ENCODE measurements around the gene AHDC1.

The AHDC1 gene

GRCh38 chr1:27531959-27532685 lies 71.8 kb downstream of the AHDC1 start:
- Histone ChIP-seq H3K4me3 (ENCODE audit: low read depth, low read length) (no peak overlapping the region), H2AFZ (ENCODE audit: low read length, unreplicated experiment) (no peak overlapping the region), H3K36me3 (ENCODE audit: insufficient read depth, low read length) (no peaks in the 10 kb centered on the region; the same call in 1 of the 2 replicates), H3K27me3 (ENCODE audit: insufficient read depth, low read length) (no peaks in the 10 kb centered on the region), H3K27ac (ENCODE audit: low read depth, low read length) (no peak overlapping the region), H3K4me1 (ENCODE audit: control insufficient read depth, insufficient read depth, low read length, unreplicated experiment) (peaks cover 22% of the 10 kb centered on the region), H3K79me2 (ENCODE audit: control insufficient read depth, insufficient read depth, low read length, unreplicated experiment) (peaks cover 8% of the 10 kb centered on the region)

GRCh38 chr1:27530192-27530591 lies 73.8 kb downstream of the AHDC1 start:
- Histone ChIP-seq H3K79me2 (ENCODE audit: control insufficient read depth, insufficient read depth, low read length, unreplicated experiment) (no peaks in the 10 kb centered on the region), H3K36me3 (ENCODE audit: insufficient read depth, low read length) (no peaks in the 10 kb centered on the region; the same call in 1 of the 2 replicates), H3K27ac (ENCODE audit: low read depth, low read length) (no peak overlapping the region), H3K4me1 (ENCODE audit: control insufficient read depth, insufficient read depth, low read length, unreplicated experiment) (peaks cover 27% of the 10 kb centered on the region), H3K4me3 (ENCODE audit: low read depth, low read length) (no peak overlapping the region), H2AFZ (ENCODE audit: low read length, unreplicated experiment) (no peak overlapping the region), H3K27me3 (ENCODE audit: insufficient read depth, low read length) (no peaks in the 10 kb centered on the region)

- Histone ChIP-seq H3K79me2 (ENCODE audit: control insufficient read depth, insufficient read depth, low read length, unreplicated experiment) (no peaks in the 10 kb centered on the region), H3K27ac (ENCODE audit: low read depth, low read length) (peak overlapping the region; percentile 1; the same call in 1 of the 2 replicates), H3K36me3 (ENCODE audit: insufficient read depth, low read length) (no peaks in the 10 kb centered on the region; the same call in 1 of the 2 replicates), H2AFZ (ENCODE audit: low read length, unreplicated experiment) (no peak overlapping the region), H3K4me3 (ENCODE audit: low read depth, low read length) (no peak overlapping the region), H3K27me3 (ENCODE audit: insufficient read depth, low read length) (no peaks in the 10 kb centered on the region), H3K4me1 (ENCODE audit: control insufficient read depth, insufficient read depth, low read length, unreplicated experiment) (peaks cover 30% of the 10 kb centered on the region)
Observed at GRCh38 chr1:27529704-27530018, 74.3 kb downstream of the AHDC1 start.

- H3K27me3 ChIP-seq (ENCODE audit: insufficient read depth, low read length): no peaks in the 10 kb centered on the region
- peak overlapping the region; percentile 1; the same call in 1 of the 2 replicates for H3K27ac ChIP-seq (ENCODE audit: low read depth, low read length)
- no peak overlapping the region for H2AFZ ChIP-seq (ENCODE audit: low read length, unreplicated experiment)
- no peaks in the 10 kb centered on the region for H3K79me2 ChIP-seq (ENCODE audit: control insufficient read depth, insufficient read depth, low read length, unreplicated experiment)
- H3K36me3 ChIP-seq (ENCODE audit: insufficient read depth, low read length): no peaks in the 10 kb centered on the region; the same call in 1 of the 2 replicates
- H3K4me3 ChIP-seq (ENCODE audit: low read depth, low read length): no peak overlapping the region
- H3K4me1 ChIP-seq (ENCODE audit: control insufficient read depth, insufficient read depth, low read length, unreplicated experiment): peaks cover 30% of the 10 kb centered on the region
Observed at GRCh38 chr1:27528818-27529703, 74.9 kb downstream of the AHDC1 start.

GRCh38 chr1:27527890-27528817 lies 75.8 kb downstream of the AHDC1 start:
- H3K79me2 ChIP-seq (ENCODE audit: control insufficient read depth, insufficient read depth, low read length, unreplicated experiment): no peaks in the 10 kb centered on the region
- H2AFZ ChIP-seq (ENCODE audit: low read length, unreplicated experiment): no peak overlapping the region
- no peak overlapping the region; the same call in 1 of the 2 replicates for H3K27ac ChIP-seq (ENCODE audit: low read depth, low read length)
- H3K4me3 ChIP-seq (ENCODE audit: low read depth, low read length): peak overlapping the region; percentile 46
- H3K36me3 ChIP-seq (ENCODE audit: insufficient read depth, low read length): no peaks in the 10 kb centered on the region
- H3K27me3 ChIP-seq (ENCODE audit: insufficient read depth, low read length): no peaks in the 10 kb centered on the region
- H3K4me1 ChIP-seq (ENCODE audit: control insufficient read depth, insufficient read depth, low read length, unreplicated experiment): peaks cover 30% of the 10 kb centered on the region

- H3K79me2 ChIP-seq (ENCODE audit: control insufficient read depth, insufficient read depth, low read length, unreplicated experiment): no peaks in the 10 kb centered on the region
- 0 out of 2 replicates have a peak overlapping the region, but pooled peaks have one; percentile 46 for H3K4me3 ChIP-seq (ENCODE audit: low read depth, low read length)
- no peak overlapping the region for H3K27ac ChIP-seq (ENCODE audit: low read depth, low read length)
- no peak overlapping the region for H2AFZ ChIP-seq (ENCODE audit: low read length, unreplicated experiment)
- no peaks in the 10 kb centered on the region for H3K27me3 ChIP-seq (ENCODE audit: insufficient read depth, low read length)
- no peaks in the 10 kb centered on the region for H3K36me3 ChIP-seq (ENCODE audit: insufficient read depth, low read length)
- H3K4me1 ChIP-seq (ENCODE audit: control insufficient read depth, insufficient read depth, low read length, unreplicated experiment): peaks cover 30% of the 10 kb centered on the region
Observed at GRCh38 chr1:27527223-27527889, 76.6 kb downstream of the AHDC1 start.

GRCh38 chr1:27526569-27527222 lies 77.2 kb downstream of the AHDC1 start:
- Histone ChIP-seq H3K4me3 (ENCODE audit: low read depth, low read length) (no peak overlapping the region), H3K36me3 (ENCODE audit: insufficient read depth, low read length) (no peaks in the 10 kb centered on the region), H3K27me3 (ENCODE audit: insufficient read depth, low read length) (no peaks in the 10 kb centered on the region), H2AFZ (ENCODE audit: low read length, unreplicated experiment) (no peak overlapping the region), H3K4me1 (ENCODE audit: control insufficient read depth, insufficient read depth, low read length, unreplicated experiment) (peaks cover 30% of the 10 kb centered on the region), H3K27ac (ENCODE audit: low read depth, low read length) (no peak overlapping the region), H3K79me2 (ENCODE audit: control insufficient read depth, insufficient read depth, low read length, unreplicated experiment) (no peaks in the 10 kb centered on the region)

GRCh38 chr1:27525296-27526272 lies 78.4 kb downstream of the AHDC1 start:
- no peaks in the 10 kb centered on the region for H3K27me3 ChIP-seq (ENCODE audit: insufficient read depth, low read length)
- H3K27ac ChIP-seq (ENCODE audit: low read depth, low read length): peak overlapping the region; percentile 21; the same call in 1 of the 2 replicates
- no peaks in the 10 kb centered on the region for H3K79me2 ChIP-seq (ENCODE audit: control insufficient read depth, insufficient read depth, low read length, unreplicated experiment)
- H3K36me3 ChIP-seq (ENCODE audit: insufficient read depth, low read length): no peaks in the 10 kb centered on the region
- H3K4me3 ChIP-seq (ENCODE audit: low read depth, low read length): no peak overlapping the region
- H2AFZ ChIP-seq (ENCODE audit: low read length, unreplicated experiment): no peak overlapping the region
- peaks cover 30% of the 10 kb centered on the region for H3K4me1 ChIP-seq (ENCODE audit: control insufficient read depth, insufficient read depth, low read length, unreplicated experiment)

Data from ACC112 (cell line).